HepG2 (cell line): ENCODE measurements around the gene SAMD8. TPM values are rescaled to one million over a fixed set of nuclear protein-coding genes. Genes with fewer than 3 reads are reported as not detected.

ENCODE experiments used
- DNMT3B ChIP-seq: conservative IDR thresholded peaks from 2 replicates; pipeline ENCODE4 v1.6.1; 2016; ENCODE audit warnings: missing biosample characterization, control low read depth
- E2F2 ChIP-seq: sonication (generic); formaldehyde crosslinking; IDR thresholded peaks from 2 replicates; pipeline ENCODE4 v1.4.0; 2020; ENCODE audit warnings: missing genetic modification reagents, borderline replicate concordance
- ERF ChIP-seq: IDR thresholded peaks from 2 replicates; pipeline ENCODE4 v1.6.1; 2018; ENCODE audit warnings: missing biosample characterization, missing genetic modification reagents
- FOXA3 ChIP-seq: IDR thresholded peaks from 2 replicates; pipeline ENCODE4 v1.6.1; 2016; ENCODE audit warnings: missing genetic modification reagents, missing compliant biosample characterization
- GRHL1 ChIP-seq: sonication (generic); formaldehyde crosslinking; conservative IDR thresholded peaks from 2 replicates; pipeline ENCODE4 v1.8.0; 2022; ENCODE audit warnings: missing genetic modification reagents
- HMG20A ChIP-seq: IDR thresholded peaks from 2 replicates; pipeline ENCODE4 v1.6.1; 2016; ENCODE audit warnings: borderline replicate concordance
- HOXA5 ChIP-seq: sonication (generic); formaldehyde crosslinking; IDR thresholded peaks from 2 replicates; pipeline ENCODE4 v1.4.0; 2020; ENCODE audit warnings: missing genetic modification reagents
- KAT7 ChIP-seq: IDR thresholded peaks from 2 replicates; pipeline ENCODE4 v1.6.1; 2018; ENCODE audit warnings: borderline replicate concordance, missing compliant biosample characterization
- MED1 ChIP-seq: sonication (generic); formaldehyde crosslinking; IDR thresholded peaks from 2 replicates; pipeline ENCODE4 v1.4.0; 2020; ENCODE audit warnings: missing genetic modification reagents
- NFE2 ChIP-seq: sonication (generic); formaldehyde crosslinking; IDR thresholded peaks from 2 replicates; pipeline ENCODE4 v1.4.0; 2020; ENCODE audit warnings: missing genetic modification reagents
- NR2F2 ChIP-seq: IDR thresholded peaks from 2 replicates; pipeline ENCODE4 v1.6.1; 2012; ENCODE audit warnings: low read depth, inconsistent platforms, borderline replicate concordance
- NRL ChIP-seq: sonication (generic); formaldehyde crosslinking; IDR thresholded peaks from 2 replicates; pipeline ENCODE4 v1.5.0; 2020; ENCODE audit warnings: missing genetic modification reagents, mild to moderate bottlenecking, moderate library complexity, borderline replicate concordance
- PLRG1 ChIP-seq: fragments of 450-650 bp; conservative IDR thresholded peaks from 2 replicates; pipeline ENCODE4 v1.6.1; 2016
- SP2 ChIP-seq: sonication (generic); formaldehyde crosslinking; IDR thresholded peaks from 2 replicates; pipeline ENCODE4 v1.5.1; 2020; ENCODE audit warnings: mild to moderate bottlenecking, missing genetic modification reagents
- SP5 ChIP-seq: IDR thresholded peaks from 2 replicates; pipeline ENCODE4 v1.6.1; 2016; ENCODE audit warnings: low read depth, borderline replicate concordance
- TGIF2 ChIP-seq: IDR thresholded peaks from 2 replicates; pipeline ENCODE4 v1.6.1; 2016; ENCODE audit warnings: control low read depth, missing compliant biosample characterization
- ZFAT ChIP-seq: sonication (generic); formaldehyde crosslinking; conservative IDR thresholded peaks from 2 replicates; pipeline ENCODE4 v1.8.1; 2023; ENCODE audit warnings: missing genetic modification reagents, inconsistent platforms
- ZFX ChIP-seq: sonication (generic); formaldehyde crosslinking; IDR thresholded peaks from 2 replicates; pipeline ENCODE4 v1.4.0; 2020; ENCODE audit warnings: mild to moderate bottlenecking, low read depth, missing genetic modification reagents, moderate library complexity
- ZNF136 ChIP-seq: sonication (generic); formaldehyde crosslinking; IDR thresholded peaks from 2 replicates; pipeline ENCODE4 v1.8.1; 2022; ENCODE audit warnings: low read depth, mild to moderate bottlenecking, moderate library complexity, missing genetic modification reagents
- ZNF234 ChIP-seq: sonication (generic); formaldehyde crosslinking; conservative IDR thresholded peaks from 2 replicates; pipeline ENCODE4 v1.5.1; 2020; ENCODE audit warnings: mild to moderate bottlenecking, missing genetic modification reagents
- ZNF280D ChIP-seq: sonication (generic); formaldehyde crosslinking; IDR thresholded peaks from 2 replicates; pipeline ENCODE4 v1.5.1; 2020; ENCODE audit warnings: mild to moderate bottlenecking, missing genetic modification reagents
- ZNF317 ChIP-seq: sonication (generic); formaldehyde crosslinking; IDR thresholded peaks from 2 replicates; pipeline ENCODE4 v1.5.0; 2020; ENCODE audit warnings: mild to moderate bottlenecking, missing genetic modification reagents
- ZNF564 ChIP-seq: sonication (generic); formaldehyde crosslinking; IDR thresholded peaks from 2 replicates; pipeline ENCODE4 v1.8.1; 2023; ENCODE audit warnings: mild to moderate bottlenecking, missing genetic modification reagents
- ZNF589 ChIP-seq: sonication (generic); formaldehyde crosslinking; conservative IDR thresholded peaks from 2 replicates; pipeline ENCODE4 v1.8.0; 2022; ENCODE audit warnings: mild to moderate bottlenecking, moderate library complexity, missing genetic modification reagents
- ZNF639 ChIP-seq: conservative IDR thresholded peaks from 2 replicates; pipeline ENCODE4 v1.6.1; 2018; ENCODE audit warnings: missing genetic modification reagents
- polyA plus RNA-seq, 8 experiments: library from polyadenylated mRNA; depleted of rRNA in 3 of 8; stranded (reverse) in 7 of 8; unstranded in 1 of 8; fragments of >200 nt; fragmentation: Illumina TruSeq in 4 of 8; extraction: Trizol in 4 of 8; gene quantifications; 2 replicates each; pipeline versions ENCODE4 v1.2.1 to v1.2.3, GENCODE V29; 2011 to 2016; ENCODE audit warnings: low read depth in 4 of 8, missing spikeins in 1 of 8, mixed read lengths in 1 of 8; ENCODE audit not compliant: insufficient read depth in 1 of 8
- total RNA-seq, 5 experiments: library from RNA; depleted of rRNA; stranded (reverse); fragments of >200 nt; fragmentation: Illumina TruSeq; extraction: Trizol; gene quantifications; 2 replicates each; pipeline ENCODE4 v1.2.3, GENCODE V29; 2016; ENCODE audit warnings: low read depth in 1 of 5

Gene SAMD8
- total and polyA plus RNA-seq, 2 of the 13 experiments (the other 11 are each of a cell fraction or from before 2014, with no cell fraction given), result 10.4 to 13.2 TPM

GRCh38 chr10:75108684-75109458 is 2.6 kb upstream of the SAMD8 start (continued):
- 0 out of 2 replicates have a peak, but pooled peaks have one; percentile 54 for TF ChIP-seq ZNF639 (CRISPR knock-in tag)
- no peak for TF ChIP-seq KAT7 (CRISPR knock-in tag)
- TF ChIP-seq DNMT3B (CRISPR knock-in tag), result no peak
- TF ChIP-seq NRL (CRISPR knock-in tag), result no peak
- no peak for TF ChIP-seq HMG20A (CRISPR knock-in tag)
- no peak for TF ChIP-seq ZNF280D (CRISPR knock-in tag)
- no peak for TF ChIP-seq ZFAT (CRISPR knock-in tag)
- no peak for TF ChIP-seq ZNF589
- no peak for TF ChIP-seq SP2
- TF ChIP-seq GRHL1 (CRISPR knock-in tag), result no peak
- no peak for TF ChIP-seq E2F2 (CRISPR knock-in tag)
- TF ChIP-seq ZNF234, result 0 out of 2 replicates have a peak, but pooled peaks have one; percentile 38
- TF ChIP-seq ERF, result no peak
- no peak for TF ChIP-seq ZNF317
- no peak for TF ChIP-seq PLRG1
- TF ChIP-seq FOXA3 (CRISPR knock-in tag), result no peak
- TF ChIP-seq HOXA5 (CRISPR knock-in tag), result no peak
- TF ChIP-seq NFE2 (CRISPR knock-in tag), result peak; percentile 78
- no peak for TF ChIP-seq ZNF564 (CRISPR knock-in tag)
- peak; percentile 22; the same call in 1 of the 2 replicates for TF ChIP-seq MED1 (CRISPR knock-in tag)
- no peak for TF ChIP-seq ZNF136 (CRISPR knock-in tag)
- TF ChIP-seq ZFX (CRISPR knock-in tag), result peak; percentile 35; the same call in 1 of the 2 replicates
- no peak for TF ChIP-seq NR2F2
- no peak for TF ChIP-seq SP5
- TF ChIP-seq TGIF2 (CRISPR knock-in tag), result no peak
